IMR-90 (cell line): ENCODE results near the gene CAMKMT. TPM values are rescaled to one million over a fixed set of nuclear protein-coding genes. Genes with fewer than 3 reads are reported as not detected.

Source experiments
- ATAC-seq: fragments of 200-7000 bp; cut with Tn5 transposase; 2 replicates; pipeline ENCODE4 v1.9.1; 2020; ENCODE audit warnings: low read depth, mild to moderate bottlenecking, moderate library complexity
- BruUV-seq: library from RNA; stranded (reverse); fragments of 400-500 nt; replicated peaks from 2 replicates; lab custom pipeline; 2021; lab: Mats Ljungman, UMichigan
- CTCF ChIA-PET: fragments of 300-600 bp; formaldehyde crosslinking; extraction: SDS; loops from one replicate; lab custom pipeline; 2021; ENCODE audit warnings: antibody characterized with exemption; lab: Yijun Ruan, JAX
- POLR2A ChIA-PET: fragments of 300-600 bp; sonication (Branson Sonifier 250); formaldehyde crosslinking; loops from one replicate; lab custom pipeline; 2022; ENCODE audit warnings: antibody characterized with exemption; ENCODE audit not compliant: unreplicated experiment; lab: Charles Lee
- DNase-seq: peaks from one replicate; pipeline ENCODE4 v3.0.0; 2013
- H2AFZ ChIP-seq: replicated peaks from 2 replicates; pipeline ENCODE3; 2013; ENCODE audit warnings: low read length, mild to moderate bottlenecking; ENCODE audit not compliant: poor library complexity
- H2AK5ac ChIP-seq: 2 replicates; pipeline ENCODE4 v1.6.1; 2013; ENCODE audit warnings: low read depth, low read length, inconsistent platforms
- H2AK9ac ChIP-seq: replicated peaks from 2 replicates; pipeline ENCODE3; 2013; ENCODE audit warnings: mild to moderate bottlenecking, low read depth, low read length, moderate library complexity; ENCODE audit not compliant: poor library complexity
- H2BK120ac ChIP-seq: 2 replicates; pipeline ENCODE4 v1.6.1; 2013; ENCODE audit warnings: low read depth, low read length, inconsistent platforms
- H2BK15ac ChIP-seq: 3 replicates; pipeline ENCODE4 v1.6.1; 2013; ENCODE audit warnings: low read depth, low read length, inconsistent platforms
- H2BK20ac ChIP-seq: 2 replicates; pipeline ENCODE4 v1.6.1; 2013; ENCODE audit warnings: low read depth, mild to moderate bottlenecking, inconsistent platforms, low read length, moderate library complexity
- H2BK5ac ChIP-seq: 2 replicates; pipeline ENCODE4 v1.6.1; 2013; ENCODE audit warnings: mild to moderate bottlenecking, low read depth, low read length, inconsistent platforms; ENCODE audit not compliant: poor library complexity, severe bottlenecking
- H3K14ac ChIP-seq: replicated peaks from 2 replicates; pipeline ENCODE4 v1.6.1; 2013; ENCODE audit warnings: low read depth, low read length, inconsistent platforms
- H3K18ac ChIP-seq: 2 replicates; pipeline ENCODE4 v1.6.1; 2013; ENCODE audit warnings: low read depth, low read length, control low read depth
- H3K23ac ChIP-seq: 2 replicates; pipeline ENCODE4 v1.6.1; 2013; ENCODE audit warnings: low read depth, low read length, inconsistent platforms
- H3K27ac ChIP-seq: 2 replicates; pipeline ENCODE4 v1.5.1; 2013; ENCODE audit warnings: mild to moderate bottlenecking, control low read depth, low read length; ENCODE audit not compliant: insufficient read depth
- H3K27me3 ChIP-seq: 2 replicates; pipeline ENCODE4 v1.6.1; 2013; ENCODE audit warnings: low read length; ENCODE audit not compliant: control insufficient read depth, insufficient read depth
- H3K36me3 ChIP-seq: 2 replicates; pipeline ENCODE4 v1.6.1; 2013; ENCODE audit warnings: low read length, mixed read lengths; ENCODE audit not compliant: control insufficient read depth, insufficient read depth
- H3K4ac ChIP-seq: 2 replicates; pipeline ENCODE4 v1.6.1; 2013; ENCODE audit warnings: low read depth, low read length, inconsistent platforms
- H3K4me1 ChIP-seq: 2 replicates; pipeline ENCODE4 v1.6.1; 2013; ENCODE audit warnings: low read length, mixed read lengths; ENCODE audit not compliant: control insufficient read depth, insufficient read depth
- H3K4me2 ChIP-seq: 2 replicates; pipeline ENCODE4 v1.6.1; 2013; ENCODE audit warnings: low read depth, mild to moderate bottlenecking, control low read depth, low read length, moderate library complexity
- H3K4me3 ChIP-seq: 2 replicates; pipeline ENCODE4 v1.5.1; 2013; ENCODE audit warnings: low read depth, mild to moderate bottlenecking, control low read depth, low read length, moderate library complexity; ENCODE audit not compliant: insufficient read depth
- H3K56ac ChIP-seq: 2 replicates; pipeline ENCODE4 v1.6.1; 2013; ENCODE audit warnings: low read length, inconsistent platforms; ENCODE audit not compliant: insufficient read depth; ENCODE audit errors: extremely low read depth
- H3K79me1 ChIP-seq, 2 experiments: 2 replicates each; pipeline ENCODE4 v1.6.1; 2013; ENCODE audit warnings: low read length in 2 of 2, inconsistent platforms in 1 of 2, low read depth in 1 of 2
- H3K9ac ChIP-seq: 2 replicates; pipeline ENCODE4 v1.6.1; 2013; ENCODE audit warnings: low read depth, low read length, control low read depth
- H3K9me1 ChIP-seq: 2 replicates; pipeline ENCODE4 v1.6.1; 2013; ENCODE audit warnings: low read length, inconsistent platforms; ENCODE audit not compliant: insufficient read depth
- H3K9me3 ChIP-seq: 2 replicates; pipeline ENCODE4 v1.6.1; 2013; ENCODE audit warnings: low read length; ENCODE audit not compliant: control insufficient read depth, insufficient read depth
- H4K20me1 ChIP-seq: 2 replicates; pipeline ENCODE4 v1.6.1; 2013; ENCODE audit warnings: low read length, inconsistent platforms; ENCODE audit not compliant: insufficient read depth
- H4K5ac ChIP-seq: 2 replicates; pipeline ENCODE4 v1.6.1; 2013; ENCODE audit warnings: mild to moderate bottlenecking, low read depth, low read length, control low read depth
- H4K8ac ChIP-seq, 2 experiments: 2 replicates each; pipeline ENCODE4 v1.6.1; 2013; ENCODE audit warnings: low read depth in 2 of 2, low read length in 2 of 2, control low read depth in 1 of 2, inconsistent platforms in 1 of 2
- H4K91ac ChIP-seq: 2 replicates; pipeline ENCODE4 v1.6.1; 2013; ENCODE audit warnings: low read depth, low read length, inconsistent platforms; ENCODE audit not compliant: insufficient read depth
- BHLHE40 ChIP-seq: fragments of 150-350 bp; IDR thresholded peaks from 2 replicates; pipeline ENCODE4 v1.6.1; 2016; ENCODE audit warnings: mild to moderate bottlenecking, low read depth, low read length
- CEBPB ChIP-seq: IDR thresholded peaks from 2 replicates; pipeline ENCODE4 v1.6.1; 2012; ENCODE audit warnings: low read depth, low read length, improper control_type of control experiment
- CHD1 ChIP-seq: IDR thresholded peaks from 2 replicates; pipeline ENCODE4 v1.6.1; 2012; ENCODE audit warnings: low read depth, low read length, improper control_type of control experiment
- CTCF ChIP-seq: conservative IDR thresholded peaks from 2 replicates; pipeline ENCODE4 v1.5.1; 2012; ENCODE audit warnings: mild to moderate bottlenecking, low read depth, low read length, improper control_type of control experiment
- FOS ChIP-seq: fragments of 150-350 bp; IDR thresholded peaks from 2 replicates; pipeline ENCODE4 v1.6.1; 2016; ENCODE audit warnings: low read depth, low read length
- MAFK ChIP-seq: IDR thresholded peaks from 2 replicates; pipeline ENCODE4 v1.6.1; 2012; ENCODE audit warnings: low read depth, low read length, improper control_type of control experiment
- MAZ ChIP-seq: IDR thresholded peaks from 2 replicates; pipeline ENCODE4 v1.6.1; 2012; ENCODE audit warnings: low read depth, mild to moderate bottlenecking, low read length, improper control_type of control experiment, moderate library complexity, borderline replicate concordance
- MXI1 ChIP-seq: IDR thresholded peaks from 2 replicates; pipeline ENCODE4 v1.6.1; 2012; ENCODE audit warnings: low read depth, mild to moderate bottlenecking, low read length, moderate library complexity, borderline replicate concordance
- NFE2L2 ChIP-seq: fragments of 150-350 bp; IDR thresholded peaks from 2 replicates; pipeline ENCODE4 v1.6.1; 2016; ENCODE audit warnings: low read depth, mild to moderate bottlenecking, low read length
- POLR2A ChIP-seq: IDR thresholded peaks from 2 replicates; pipeline ENCODE4 v1.6.1; 2012; ENCODE audit warnings: mild to moderate bottlenecking, low read depth, low read length
- RAD21 ChIP-seq: IDR thresholded peaks from 2 replicates; pipeline ENCODE4 v1.6.1; 2012; ENCODE audit warnings: low read length, improper control_type of control experiment
- RCOR1 ChIP-seq: IDR thresholded peaks from 2 replicates; pipeline ENCODE4 v1.6.1; 2012; ENCODE audit warnings: mild to moderate bottlenecking, low read length, improper control_type of control experiment; ENCODE audit not compliant: insufficient replicate concordance
- RFX5 ChIP-seq: IDR thresholded peaks from 2 replicates; pipeline ENCODE4 v1.8.0; 2012; ENCODE audit warnings: low read depth, mild to moderate bottlenecking, low read length, moderate library complexity
- SMC3 ChIP-seq: fragments of 150-350 bp; IDR thresholded peaks from 2 replicates; pipeline ENCODE4 v1.6.1; 2016; ENCODE audit warnings: low read depth, mild to moderate bottlenecking, antibody characterized with exemption, low read length, moderate library complexity
- USF2 ChIP-seq: fragments of 150-350 bp; IDR thresholded peaks from 2 replicates; pipeline ENCODE4 v1.6.1; 2017; ENCODE audit warnings: mild to moderate bottlenecking, antibody characterized with exemption, low read length, low read depth
- WGBS, 2 experiments: methylation state at CpG; one replicate each; pipeline versions ENCODE4 v1.1.5 to v1.1.7; 2013; ENCODE audit warnings: missing lambda C conversion rate in 2 of 2; ENCODE audit not compliant: insufficient read length in 1 of 2; ENCODE audit errors: extremely low coverage in 2 of 2; 5-methylcytosine and 5-hydroxymethylcytosine counted together
- dilution Hi-C: fragments of 300-500 bp; cut with HindIII; formaldehyde crosslinking; loops from one replicate; pipeline ENCODE4 v1.14.3; 2018; ENCODE audit warnings: low sequenced_read_pairs; ENCODE audit not compliant: unreplicated experiment
- in situ Hi-C: fragments of 300-500 bp; cut with MboI; formaldehyde crosslinking; loops from 3 replicates; pipeline ENCODE4 v1.14.3; 2019; ENCODE audit warnings: low sequenced_read_pairs, inconsistent platforms, mixed read lengths
- intact Hi-C: fragments of 100-400 bp; cut with micrococcal nuclease; formaldehyde crosslinking; loops from 2 replicates; pipeline ENCODE4 v1.10.0; 2022
- polyA plus RNA-seq, 3 experiments: library from polyadenylated mRNA; depleted of rRNA; stranded (reverse); fragments of >200 nt; gene quantifications; 2 replicates each; pipeline ENCODE4 v1.2.3, GENCODE V29; 2012; ENCODE audit warnings: low replicate concordance in 1 of 3
- total RNA-seq: library from RNA; depleted of rRNA; stranded (reverse); fragments of >200 nt; gene quantifications from 2 replicates; pipeline ENCODE4 v1.2.3, GENCODE V29; 2012
- TF ChIP-seq, protein P1 (sequence below): fragments of 150-350 bp; IDR thresholded peaks from 2 replicates; pipeline ENCODE4 v1.6.1; 2016; ENCODE audit warnings: low read depth, mild to moderate bottlenecking, low read length, moderate library complexity, borderline replicate concordance

CAMKMT gene
- total and polyA plus RNA-seq, 2 of the 4 experiments (the other 2 are of a cell fraction): 4.4 to 6.8 TPM

GRCh38 chr2:44455877-44456276, 94.1 kb downstream of the CAMKMT start:
- H3K14ac ChIP-seq: no peak overlapping the region
- no peak overlapping the region for H2BK120ac ChIP-seq
- H3K36me3 ChIP-seq: no peaks in the 10 kb centered on the region
- no peak overlapping the region for H3K27ac ChIP-seq
- H4K91ac ChIP-seq: no peak overlapping the region
- H3K27me3 ChIP-seq: no peaks in the 10 kb centered on the region
- intact Hi-C loops: no loop called here
- H2BK20ac ChIP-seq: no peak overlapping the region
- in situ Hi-C loops: no loop called here
- H2AK5ac ChIP-seq: no peak overlapping the region
- H2BK5ac ChIP-seq: no peak overlapping the region
- H3K9me1 ChIP-seq: no peaks in the 10 kb centered on the region
- TF ChIP-seq, protein P1, sequence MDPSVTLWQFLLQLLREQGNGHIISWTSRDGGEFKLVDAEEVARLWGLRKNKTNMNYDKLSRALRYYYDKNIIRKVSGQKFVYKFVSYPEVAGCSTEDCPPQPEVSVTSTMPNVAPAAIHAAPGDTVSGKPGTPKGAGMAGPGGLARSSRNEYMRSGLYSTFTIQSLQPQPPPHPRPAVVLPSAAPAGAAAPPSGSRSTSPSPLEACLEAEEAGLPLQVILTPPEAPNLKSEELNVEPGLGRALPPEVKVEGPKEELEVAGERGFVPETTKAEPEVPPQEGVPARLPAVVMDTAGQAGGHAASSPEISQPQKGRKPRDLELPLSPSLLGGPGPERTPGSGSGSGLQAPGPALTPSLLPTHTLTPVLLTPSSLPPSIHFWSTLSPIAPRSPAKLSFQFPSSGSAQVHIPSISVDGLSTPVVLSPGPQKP: no peak
- TF ChIP-seq SMC3 (no peak), RCOR1 (no peak), POLR2A (no peak), MAFK (no peak), USF2 (no peak), MAZ (no peak), RFX5 (no peak), RAD21 (no peak), FOS (no peak), CHD1 (no peak), CEBPB (no peak), CTCF (no peak), NFE2L2 (no peak), BHLHE40 (no peak), MXI1 (no peak)
- H3K9ac ChIP-seq: no peak overlapping the region
- no CpG with 5 or more reads among the region's 1 CpG for WGBS, 2 experiments
- no peaks in the 10 kb centered on the region for H4K20me1 ChIP-seq
- no peak overlapping the region for H4K8ac ChIP-seq
- no peak overlapping the region for H2BK15ac ChIP-seq
- dilution Hi-C loops: no loop called here
- H3K56ac ChIP-seq: no peak overlapping the region
- no peak for ATAC-seq
- H3K23ac ChIP-seq: no peak overlapping the region
- H4K5ac ChIP-seq: no peak overlapping the region
- no peaks in the 10 kb centered on the region for H3K9me3 ChIP-seq
- BruUV-seq: no TSS peak
- no peaks in the 10 kb centered on the region for H3K4me1 ChIP-seq
- ChIA-PET CTCF (interaction anchor here (0.6 to 1.4 kb wide), 2 partner anchors 13 to 24 kb away, joined by 3 to 6 read pairs; no protein-coding TSS in a partner anchor), POLR2A (interaction anchor here (0.7 kb wide), 1 partner anchor 62 kb away, joined by 3 read pairs; no protein-coding TSS in a partner anchor)
- H3K79me1 ChIP-seq: no peaks in the 10 kb centered on the region
- DNase-seq: no peak
- no peak overlapping the region for H3K4ac ChIP-seq
- H3K4me2 ChIP-seq: no peak overlapping the region
- H3K4me3 ChIP-seq: no peak overlapping the region
- no peak overlapping the region for H3K18ac ChIP-seq
- no peak overlapping the region for H2AFZ ChIP-seq
- no peak overlapping the region for H2AK9ac ChIP-seq
